ENCODE data around the gene NEIL3. TPM values are rescaled to one million over a fixed set of nuclear protein-coding genes. Genes with fewer than 3 reads are reported as not detected.

NEIL3 gene
- total and polyA plus RNA-seq, 2 of the 8 experiments (the other 6 are each of a cell fraction or from before 2014, with no cell fraction given): 5.5 to 11.0 TPM

- TF ChIP-seq TBP (IDR thresholded peaks at IDR 0.05; ENCODE audit: low read depth, low read length) (no peak), FOSL1 (IDR thresholded peaks at IDR 0.05; ENCODE audit: insufficient read depth, low read depth, low read length) (no peak), SP4 (IDR thresholded peaks at IDR 0.05; ENCODE audit: low read length) (no peak)
These were observed 38.6 kb upstream of the NEIL3 start (continued) for GRCh38 chr4:177271091-177271490.

Data from H1 (cell line).